GM20000 (cell line): ENCODE data around the gene ARL15.
"Not testable (repeated sequence)": the region's sequence is repeated elsewhere in the genome, so short reads cannot be mapped to it uniquely, and the experiment has no call there.

Experiments
- DNase-seq: peaks from one replicate; pipeline ENCODE4 v3.0.0; 2012; ENCODE audit warnings: low spot score
- TF ChIP-seq, protein P1 (sequence below): IDR thresholded peaks from 2 replicates; pipeline ENCODE4 v1.5.1; 2012; ENCODE audit warnings: mild to moderate bottlenecking, control low read depth; ENCODE audit errors: extremely low read depth, missing control alignments

The ARL15 gene

DNA sequence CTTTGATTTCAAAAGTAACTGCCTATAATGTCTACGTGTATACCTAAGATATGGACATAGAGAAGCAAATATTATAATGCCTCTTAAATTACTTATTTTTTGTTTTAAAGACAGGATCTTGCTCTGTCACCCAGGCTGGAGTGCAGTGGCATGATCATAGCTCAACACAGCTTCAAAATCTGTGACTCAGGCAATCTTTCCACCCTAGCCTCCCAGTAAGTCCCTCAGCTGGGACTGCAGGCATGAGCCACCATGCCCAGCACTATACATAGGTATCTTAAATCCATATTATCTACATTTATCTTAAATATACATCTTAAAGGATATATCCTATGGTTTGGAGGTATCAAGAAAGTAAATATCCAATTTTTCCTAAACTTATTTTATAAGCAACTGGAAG is 261.2 kb downstream of the ARL15 start:
- no peak for DNase-seq
- TF ChIP-seq, protein P1, sequence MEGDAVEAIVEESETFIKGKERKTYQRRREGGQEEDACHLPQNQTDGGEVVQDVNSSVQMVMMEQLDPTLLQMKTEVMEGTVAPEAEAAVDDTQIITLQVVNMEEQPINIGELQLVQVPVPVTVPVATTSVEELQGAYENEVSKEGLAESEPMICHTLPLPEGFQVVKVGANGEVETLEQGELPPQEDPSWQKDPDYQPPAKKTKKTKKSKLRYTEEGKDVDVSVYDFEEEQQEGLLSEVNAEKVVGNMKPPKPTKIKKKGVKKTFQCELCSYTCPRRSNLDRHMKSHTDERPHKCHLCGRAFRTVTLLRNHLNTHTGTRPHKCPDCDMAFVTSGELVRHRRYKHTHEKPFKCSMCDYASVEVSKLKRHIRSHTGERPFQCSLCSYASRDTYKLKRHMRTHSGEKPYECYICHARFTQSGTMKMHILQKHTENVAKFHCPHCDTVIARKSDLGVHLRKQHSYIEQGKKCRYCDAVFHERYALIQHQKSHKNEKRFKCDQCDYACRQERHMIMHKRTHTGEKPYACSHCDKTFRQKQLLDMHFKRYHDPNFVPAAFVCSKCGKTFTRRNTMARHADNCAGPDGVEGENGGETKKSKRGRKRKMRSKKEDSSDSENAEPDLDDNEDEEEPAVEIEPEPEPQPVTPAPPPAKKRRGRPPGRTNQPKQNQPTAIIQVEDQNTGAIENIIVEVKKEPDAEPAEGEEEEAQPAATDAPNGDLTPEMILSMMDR = no peak

DNA sequence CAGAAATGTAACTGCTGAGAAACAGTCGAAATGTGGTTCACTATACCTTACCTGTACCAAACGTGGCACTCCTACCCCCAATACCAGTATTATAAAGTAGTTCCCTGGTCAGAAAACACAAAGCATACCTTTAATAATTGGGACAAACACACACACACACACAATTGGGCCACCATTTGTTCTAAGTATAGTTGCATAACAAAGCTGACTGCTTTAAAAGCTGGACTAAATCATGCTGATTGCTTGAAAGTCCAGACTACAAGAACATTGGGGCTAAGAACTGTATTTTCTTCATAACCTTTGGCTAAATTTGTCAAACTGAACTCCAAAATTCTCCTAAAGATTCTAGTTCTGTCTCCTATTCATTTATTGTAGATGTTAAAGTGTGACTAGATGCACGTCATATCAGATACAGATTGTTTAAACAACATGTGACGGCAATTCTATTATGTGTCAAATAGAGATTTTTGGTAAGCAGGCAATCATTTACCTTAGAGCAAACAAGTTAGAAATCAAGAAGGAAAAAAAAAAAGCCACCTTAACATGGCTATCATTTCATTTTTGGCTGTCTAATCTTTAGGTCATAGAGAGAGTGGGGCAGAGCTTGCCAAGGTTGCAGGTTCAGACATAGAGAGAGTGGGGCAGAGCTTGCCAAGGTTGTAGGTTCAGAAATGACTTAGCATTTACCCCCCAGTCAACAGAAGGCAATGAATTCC is 265.1 kb downstream of the ARL15 start:
- DNase-seq = no peak

DNA sequence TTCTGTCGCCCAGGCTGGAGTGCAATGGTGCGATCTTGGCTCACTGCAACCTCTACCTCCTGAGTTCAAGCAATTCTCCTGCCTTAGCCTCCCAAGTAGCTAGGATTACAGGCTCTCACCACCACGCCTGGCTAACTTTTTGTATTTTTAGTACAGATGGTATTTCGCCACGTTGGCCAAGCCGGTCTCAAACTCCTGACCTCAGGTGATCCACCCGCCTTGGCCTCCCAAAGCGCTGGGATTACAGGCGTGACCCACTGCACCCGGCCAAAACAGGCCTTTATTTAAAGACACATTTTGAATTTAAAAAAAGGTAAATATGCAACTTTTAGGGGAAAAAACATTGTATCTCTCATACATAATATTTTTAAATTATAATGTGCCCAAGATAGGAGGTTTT is 266.1 kb downstream of the ARL15 start:
- DNase-seq = not testable (repeated sequence)

More for the DNA sequence above, 265.1 kb downstream of the ARL15 start:
- TF ChIP-seq, protein P1 = no peak

DNA sequence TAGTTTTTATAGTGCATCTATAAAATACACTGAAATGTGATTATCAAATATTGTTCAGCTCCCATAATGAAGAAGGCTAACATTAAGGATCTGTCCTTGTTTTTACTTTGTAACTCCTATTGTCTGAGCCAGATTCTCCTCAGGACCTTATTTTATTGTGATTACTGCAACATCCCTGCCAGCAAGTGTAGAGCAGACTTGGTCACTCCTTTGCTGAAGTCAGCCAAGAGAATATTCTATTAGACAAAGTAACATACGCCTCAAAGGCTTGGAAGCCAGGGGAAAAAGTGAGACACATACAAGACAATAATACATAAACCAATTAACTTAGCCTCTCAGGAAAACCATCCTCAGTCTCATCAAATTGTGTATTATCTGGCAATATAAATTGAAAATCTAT is 269.6 kb downstream of the ARL15 start:
- DNase-seq = no peak
- TF ChIP-seq, protein P1 = no peak

DNA sequence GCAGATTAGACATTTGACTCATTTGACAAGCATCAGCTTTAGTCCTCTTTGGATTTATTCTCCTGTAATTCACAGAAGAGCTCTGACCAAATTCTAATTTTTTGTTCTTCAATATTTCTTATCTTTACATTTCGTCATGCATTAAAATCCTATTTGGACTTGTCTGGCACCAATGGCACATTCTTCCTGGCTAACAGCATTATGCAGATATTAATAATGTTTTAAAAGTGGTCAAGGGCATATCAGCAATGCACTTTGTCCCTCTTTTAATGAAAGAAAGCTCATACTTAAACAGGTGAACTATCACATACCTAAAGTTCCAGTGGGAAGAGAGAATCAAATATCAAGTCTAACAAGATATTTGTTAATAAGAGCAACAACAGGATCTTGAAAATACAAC is 270.4 kb downstream of the ARL15 start:
- DNase-seq = no peak
- TF ChIP-seq, protein P1 = no peak

DNA sequence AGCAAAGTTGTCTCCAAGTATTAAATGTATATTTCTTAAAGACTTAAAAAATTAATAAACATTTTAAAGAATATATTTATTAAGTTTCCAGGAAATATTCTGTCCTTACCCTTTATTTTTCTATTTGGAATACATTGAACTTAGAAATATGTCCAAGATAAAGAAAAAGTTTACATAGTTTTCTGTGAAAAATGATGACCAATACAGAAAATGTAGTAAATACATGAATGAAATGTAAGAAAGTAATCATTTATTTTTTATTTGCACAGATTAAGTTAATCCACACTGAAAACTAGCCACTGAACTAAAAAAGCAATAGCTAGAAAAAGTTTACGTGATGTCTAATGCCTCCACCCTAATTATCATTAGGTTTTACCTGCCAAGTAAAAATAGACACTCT is 273.2 kb downstream of the ARL15 start:
- TF ChIP-seq, protein P1 = no peak
- no peak for DNase-seq

DNA sequence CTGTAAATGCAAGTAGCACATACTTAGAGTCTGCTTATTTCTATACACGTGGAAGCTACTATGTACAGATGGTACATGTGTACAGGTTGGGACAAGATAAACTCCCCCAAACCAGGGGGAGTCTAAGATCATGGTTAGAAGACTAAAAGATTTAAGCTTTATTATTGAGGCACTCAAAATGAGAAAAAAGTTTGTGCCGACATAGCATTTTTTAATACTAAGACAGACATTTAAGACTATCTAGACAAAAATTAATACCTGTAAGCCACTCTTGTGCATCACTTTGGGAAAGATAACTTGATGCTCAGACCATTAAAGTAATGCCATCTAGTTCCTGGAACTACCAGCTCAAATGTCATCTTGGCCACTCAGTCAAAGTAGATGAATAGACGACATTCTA is 279.4 kb downstream of the ARL15 start:
- DNase-seq = no peak
- TF ChIP-seq, protein P1 = no peak

DNA sequence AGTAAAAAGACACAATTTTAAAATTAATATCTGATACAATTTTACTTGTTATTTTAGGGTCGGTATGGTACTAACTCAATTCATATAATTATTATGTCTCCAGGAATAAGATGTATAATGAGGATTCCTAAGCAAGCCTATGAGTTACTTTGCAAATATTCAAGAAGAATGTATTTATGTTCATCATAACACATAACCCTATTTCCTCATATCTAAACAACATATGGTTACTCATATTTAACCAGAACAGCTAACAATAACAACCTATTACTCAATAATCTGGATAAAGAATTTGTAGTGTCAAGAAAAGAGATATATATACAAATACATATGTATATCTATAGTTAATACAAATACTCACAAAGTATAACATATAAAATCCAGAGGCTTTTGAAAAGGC is 285.9 kb downstream of the ARL15 start:
- no peak for DNase-seq
- TF ChIP-seq, protein P1 = no peak
